HUES64 (cell line): ENCODE measurements around the gene MEOX1.
"Not testable (repeated sequence)": the region's sequence is repeated elsewhere in the genome, so short reads cannot be mapped to it uniquely, and the experiment has no call there.

ENCODE experiments used
- H3K27ac ChIP-seq: 2 replicates; pipeline ENCODE4 v1.7.0; 2013; ENCODE audit warnings: low read depth, low read length, inconsistent platforms
- H3K27me3 ChIP-seq: 2 replicates; pipeline ENCODE4 v1.6.1; 2013; ENCODE audit warnings: mild to moderate bottlenecking, low read length; ENCODE audit not compliant: insufficient read depth
- H3K36me3 ChIP-seq: 2 replicates; pipeline ENCODE4 v1.6.1; 2013; ENCODE audit warnings: mild to moderate bottlenecking, low read length; ENCODE audit not compliant: insufficient read depth
- H3K4me1 ChIP-seq: 2 replicates; pipeline ENCODE4 v1.6.1; 2013; ENCODE audit warnings: mild to moderate bottlenecking, low read length, moderate library complexity; ENCODE audit not compliant: insufficient read depth
- H3K4me3 ChIP-seq: 2 replicates; pipeline ENCODE4 v1.5.1; 2013; ENCODE audit warnings: mild to moderate bottlenecking, low read length, moderate library complexity
- H3K9ac ChIP-seq: 2 replicates; pipeline ENCODE4 v1.6.1; 2013; ENCODE audit warnings: mild to moderate bottlenecking, low read depth, low read length
- H3K9me3 ChIP-seq: 2 replicates; pipeline ENCODE4 v1.6.1; 2013; ENCODE audit warnings: low read depth, low read length; ENCODE audit not compliant: insufficient read depth
- WGBS: fragments of 150-250, 120-280 bp; methylation state at CpG from one replicate; pipeline ENCODE4 v1.1.7; 2013; ENCODE audit warnings: missing lambda C conversion rate; 5-methylcytosine and 5-hydroxymethylcytosine counted together

MEOX1 gene

DNA sequence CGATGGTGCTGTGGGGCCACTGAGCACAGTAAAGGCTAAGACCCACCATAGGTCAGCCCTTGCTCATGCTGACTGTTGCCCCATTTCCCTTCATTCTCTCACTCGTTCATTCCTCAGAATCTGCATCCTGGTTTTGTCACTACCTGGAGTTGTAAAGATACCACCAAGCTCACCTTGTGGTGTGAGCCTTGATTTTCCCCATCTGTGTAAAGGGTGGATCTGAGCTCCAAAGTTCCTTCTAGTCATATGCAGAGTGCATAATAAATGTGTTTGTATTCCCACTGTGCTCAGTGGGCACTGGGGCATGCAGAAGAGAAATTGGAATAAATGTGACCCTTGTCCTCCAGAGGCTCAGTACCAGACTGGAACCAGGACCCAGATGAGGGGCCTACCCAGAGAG is 35.2 kb upstream of the MEOX1 start:
- Histone ChIP-seq H3K36me3 (no peaks in the 10 kb centered on the region), H3K4me3 (no peak overlapping the region), H3K4me1 (peaks cover 10% of the 10 kb centered on the region), H3K27me3 (no peaks in the 10 kb centered on the region), H3K27ac (no peak overlapping the region), H3K9ac (no peak overlapping the region), H3K9me3 (no peaks in the 10 kb centered on the region)
- WGBS = 78% methylated on average over 2 of the region's 2 CpGs

DNA sequence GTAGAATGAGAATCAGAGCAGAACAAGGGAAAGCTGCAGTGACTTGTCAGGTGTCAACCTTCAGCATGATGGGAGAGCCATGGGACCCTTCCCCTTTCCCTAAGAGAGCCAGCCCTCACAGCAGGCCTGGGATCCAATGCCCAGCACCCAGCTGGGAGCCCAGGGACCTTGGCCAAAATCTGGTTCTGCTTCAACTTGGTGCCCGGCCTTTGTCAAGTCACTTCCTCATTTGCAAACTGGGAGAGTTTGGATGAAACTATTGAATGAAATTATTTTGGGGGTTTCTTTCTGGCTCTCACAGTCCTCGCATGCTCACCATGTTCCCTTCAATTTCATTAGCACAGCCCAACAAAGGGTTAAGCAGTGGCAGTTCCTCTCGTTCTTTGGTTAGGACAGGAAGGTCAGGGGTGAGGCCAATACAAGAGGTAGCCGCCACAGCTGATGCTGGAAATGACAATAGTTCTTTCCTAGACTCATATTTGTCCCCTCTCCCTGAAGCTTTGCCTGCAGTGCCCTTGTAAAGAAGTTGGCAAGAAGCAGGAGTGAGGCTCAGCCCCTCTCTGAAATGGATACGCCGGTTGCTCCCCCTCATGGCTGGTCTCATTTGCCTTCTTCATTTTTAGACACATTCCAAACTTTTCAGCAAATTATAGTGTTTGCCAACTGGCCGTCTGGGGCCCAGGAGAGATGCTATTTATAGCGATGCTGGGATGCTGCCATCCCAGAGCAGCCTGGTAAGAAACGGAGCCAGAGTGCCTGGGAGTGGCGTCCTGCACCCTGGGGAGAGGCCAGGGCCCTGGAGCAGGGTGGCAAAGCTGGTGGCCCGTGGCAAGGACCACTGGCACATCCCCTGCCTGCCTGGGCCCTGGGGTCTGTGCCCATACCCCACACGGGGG is 34.5 kb upstream of the MEOX1 start:
- Histone ChIP-seq H3K9me3 (no peaks in the 10 kb centered on the region), H3K27me3 (no peaks in the 10 kb centered on the region), H3K9ac (no peak overlapping the region), H3K4me1 (peaks cover 9% of the 10 kb centered on the region), H3K36me3 (no peaks in the 10 kb centered on the region), H3K4me3 (no peak overlapping the region), H3K27ac (no peak overlapping the region)
- 71% methylated on average over 12 of the region's 12 CpGs for WGBS

- Histone ChIP-seq H3K4me3 (peak overlapping the region; percentile 26; the same call in 1 of the 2 replicates), H3K9me3 (no peaks in the 10 kb centered on the region), H3K36me3 (no peaks in the 10 kb centered on the region), H3K4me1 (peaks cover 7% of the 10 kb centered on the region), H3K9ac (peak overlapping the region; percentile 30; the same call in 1 of the 2 replicates), H3K27me3 (no peaks in the 10 kb centered on the region), H3K27ac (no peak overlapping the region)
- WGBS = 26% methylated on average over 11 of the region's 11 CpGs
Observed at GRCh38 chr17:43694081-43694870, 32.6 kb upstream of the MEOX1 start.

DNA sequence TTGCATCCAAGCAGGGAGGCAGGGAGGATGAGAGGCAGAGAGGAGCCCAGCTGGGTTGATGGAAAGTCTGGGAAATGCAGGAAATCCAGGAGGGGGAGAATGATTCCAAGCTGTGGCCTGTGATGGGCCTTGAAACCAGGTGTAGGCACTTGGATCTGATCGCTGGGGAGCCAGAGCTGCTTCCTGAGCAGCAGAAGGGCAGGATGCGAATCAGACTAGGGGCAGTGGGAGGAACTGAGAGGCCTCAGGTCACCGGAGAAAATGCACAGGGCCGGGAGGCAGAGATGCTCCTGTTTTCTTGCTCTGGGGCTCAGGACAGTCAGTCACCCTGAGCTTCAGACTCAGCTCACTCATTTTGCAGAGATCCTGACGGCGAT is 29.6 kb upstream of the MEOX1 start:
- WGBS = 85% methylated on average over 6 of the region's 6 CpGs

DNA sequence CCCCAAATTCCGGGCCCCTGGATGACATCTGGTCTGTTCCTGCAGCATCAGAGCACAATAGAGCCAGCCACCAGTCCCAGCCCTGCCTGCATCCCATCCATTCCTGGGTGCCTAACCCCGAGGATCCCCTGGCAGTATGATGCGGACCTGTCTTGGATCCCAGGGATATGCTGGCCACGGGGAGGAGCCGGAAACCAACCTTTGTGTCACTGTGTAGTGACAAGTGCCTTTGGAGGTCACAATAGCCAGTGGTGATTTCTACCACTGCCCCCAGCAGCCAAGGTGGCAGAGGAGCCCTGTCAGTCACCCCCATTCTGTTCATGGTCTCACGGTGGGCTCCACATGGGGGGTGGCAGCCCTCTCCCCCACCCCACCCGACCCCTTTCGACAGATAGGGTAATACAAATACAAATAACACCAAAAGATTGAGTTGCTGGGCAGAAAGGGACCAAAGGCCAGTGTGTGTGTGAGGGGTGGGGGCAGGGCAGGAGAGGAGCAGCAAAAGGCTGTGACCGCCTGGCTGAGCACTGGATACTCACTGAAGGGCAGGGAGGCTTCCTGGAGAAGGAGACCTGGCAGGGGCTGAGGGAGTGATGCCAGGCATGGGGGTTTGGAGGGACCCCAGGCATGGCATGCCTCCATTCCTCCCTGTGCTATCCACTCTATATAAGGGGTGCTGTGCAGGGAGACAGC is 29.0 kb upstream of the MEOX1 start:
- Histone ChIP-seq H3K9ac (no peak overlapping the region), H3K9me3 (no peaks in the 10 kb centered on the region), H3K27me3 (no peaks in the 10 kb centered on the region), H3K36me3 (no peaks in the 10 kb centered on the region), H3K27ac (no peak overlapping the region), H3K4me3 (no peak overlapping the region), H3K4me1 (no peaks in the 10 kb centered on the region)
- WGBS = 80% methylated on average over 7 of the region's 9 CpGs

More for the DNA sequence above, 29.6 kb upstream of the MEOX1 start:
- Histone ChIP-seq H3K4me1 (peaks cover 5% of the 10 kb centered on the region), H3K36me3 (no peaks in the 10 kb centered on the region), H3K9me3 (no peaks in the 10 kb centered on the region), H3K9ac (no peak overlapping the region), H3K27ac (no peak overlapping the region), H3K4me3 (no peak overlapping the region), H3K27me3 (no peaks in the 10 kb centered on the region)

- Histone ChIP-seq H3K9me3 (no peaks in the 10 kb centered on the region), H3K4me3 (no peak overlapping the region), H3K9ac (no peak overlapping the region), H3K4me1 (no peaks in the 10 kb centered on the region), H3K27ac (no peak overlapping the region), H3K36me3 (no peaks in the 10 kb centered on the region), H3K27me3 (no peaks in the 10 kb centered on the region)
- 72% methylated on average over 5 of the region's 6 CpGs for WGBS
Observed at GRCh38 chr17:43689814-43690213, 28.1 kb upstream of the MEOX1 start.

GRCh38 chr17:43689131-43689530 is 27.4 kb upstream of the MEOX1 start:
- no peaks in the 10 kb centered on the region for H3K9me3 ChIP-seq
- 100% methylated on average over 2 of the region's 3 CpGs for WGBS

GRCh38 chr17:43686957-43687356 is 25.2 kb upstream of the MEOX1 start:
- 92% methylated on average over 9 of the region's 9 CpGs for WGBS
- H3K4me1 ChIP-seq, H3K9me3 ChIP-seq, H3K27ac ChIP-seq, H3K36me3 ChIP-seq, H3K27me3 ChIP-seq, H3K9ac ChIP-seq, H3K4me3 ChIP-seq: not testable (repeated sequence)

More at GRCh38 chr17:43689131-43689530, 27.4 kb upstream of the MEOX1 start:
- H3K27ac ChIP-seq = no peak overlapping the region
- H3K9ac ChIP-seq = no peak overlapping the region
- H3K27me3 ChIP-seq = no peaks in the 10 kb centered on the region
- no peak overlapping the region for H3K4me3 ChIP-seq
- H3K36me3 ChIP-seq = no peaks in the 10 kb centered on the region
- H3K4me1 ChIP-seq = no peaks in the 10 kb centered on the region

DNA sequence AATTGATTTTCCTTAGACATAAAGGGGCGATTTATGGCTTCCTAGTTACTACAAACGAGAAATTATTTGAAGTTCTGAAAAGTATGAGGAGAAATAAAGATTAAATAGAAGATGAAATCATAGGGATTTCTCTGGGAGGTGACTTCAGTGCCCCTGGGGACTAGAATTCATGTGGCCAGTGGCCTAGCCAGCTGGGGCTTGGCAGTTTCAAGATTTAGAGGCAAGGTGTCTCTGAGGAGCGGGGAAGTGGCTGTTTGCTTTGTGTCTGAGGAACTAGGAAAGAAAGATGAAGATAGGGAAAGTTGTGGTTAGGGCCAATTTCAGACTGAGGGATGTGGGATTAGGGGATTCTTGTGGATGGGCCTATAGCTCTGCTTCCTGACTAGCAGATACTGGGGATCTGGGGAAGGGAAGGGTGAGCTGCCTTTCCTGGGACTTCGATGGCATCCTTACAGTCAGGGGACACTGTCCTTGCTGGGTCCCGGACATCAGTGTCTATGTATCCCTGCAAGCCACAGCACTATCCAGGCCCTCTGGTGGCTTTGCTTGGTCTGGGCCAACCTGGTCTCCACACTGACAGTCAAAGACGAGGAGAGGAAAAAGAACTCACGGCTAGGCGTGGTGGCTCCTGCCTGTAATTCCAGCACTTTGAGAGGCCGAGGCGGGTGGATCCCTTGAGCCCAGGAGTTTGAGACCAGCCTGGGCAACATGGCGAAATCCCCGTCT is 22.4 kb upstream of the MEOX1 start:
- Histone ChIP-seq H3K4me1 (no peaks in the 10 kb centered on the region), H3K27ac (no peak overlapping the region), H3K9me3 (no peaks in the 10 kb centered on the region), H3K27me3 (no peaks in the 10 kb centered on the region), H3K36me3 (no peaks in the 10 kb centered on the region), H3K4me3 (no peak overlapping the region), H3K9ac (no peak overlapping the region)
- WGBS = 91% methylated on average over 12 of the region's 12 CpGs

GRCh38 chr17:43680461-43680860 is 18.7 kb upstream of the MEOX1 start:
- Histone ChIP-seq H3K27ac (no peak overlapping the region), H3K4me3 (no peak overlapping the region), H3K9me3 (no peaks in the 10 kb centered on the region), H3K4me1 (peaks cover 20% of the 10 kb centered on the region; the same call in 1 of the 2 replicates), H3K27me3 (no peaks in the 10 kb centered on the region), H3K36me3 (no peaks in the 10 kb centered on the region), H3K9ac (no peak overlapping the region)
- WGBS = 90% methylated on average over 10 of the region's 10 CpGs
